ENCODE data around the gene NDC1.
"Not testable (repeated sequence)": the region's sequence is repeated elsewhere in the genome, so short reads cannot be mapped to it uniquely, and the experiment has no call there.

NDC1 gene

GRCh38 chr1:53822931-53823330 is 15.2 kb downstream of the NDC1 start:
- Histone ChIP-seq H3F3A (ENCODE audit: insufficient read depth, low read length) (no peaks in the 10 kb centered on the region), H4K20me1 (ENCODE audit: insufficient read depth, low read length) (no peaks in the 10 kb centered on the region), H3K9me3 (replicated peaks; ENCODE audit: insufficient read depth, low read length) (no peaks in the 10 kb centered on the region), H3K4me3 (ENCODE audit: low read length) (no peak overlapping the region), H3K9me2 (replicated peaks; ENCODE audit: insufficient read depth, low read length) (no peaks in the 10 kb centered on the region), H3K27ac (ENCODE audit: low read length) (no peak overlapping the region), H3K36me3 (replicated peaks; ENCODE audit: insufficient read depth, low read length) (peaks cover 13% of the 10 kb centered on the region), H3K4me2 (ENCODE audit: low read depth, low read length) (no peak overlapping the region), H2AFZ (ENCODE audit: low read length) (no peak overlapping the region), H3K27me3 (replicated peaks; ENCODE audit: insufficient read depth, low read length) (no peaks in the 10 kb centered on the region), H3K4me1 (ENCODE audit: low read length) (no peaks in the 10 kb centered on the region), H3K9ac (ENCODE audit: low read length) (no peak overlapping the region), H3K79me2 (ENCODE audit: low read length) (peaks cover 8% of the 10 kb centered on the region; the same call in 1 of the 2 replicates)
- DNase-seq = no peak
- TF ChIP-seq EZH2phosphoT487 (IDR thresholded peaks at IDR 0.05; ENCODE audit: low read length) (no peak), CTCF (IDR thresholded peaks at IDR 0.05; ENCODE audit: low read length) (no peak), EZH2 (optimal IDR thresholded peaks at IDR 0.05; ENCODE audit: low read depth, low read length) (no peak)

- Histone ChIP-seq H3K4me2 (ENCODE audit: low read depth, low read length) (no peak overlapping the region), H3K9ac (ENCODE audit: low read length) (no peak overlapping the region), H2AFZ (ENCODE audit: low read length) (no peak overlapping the region), H3K36me3 (replicated peaks; ENCODE audit: insufficient read depth, low read length) (peaks cover 8% of the 10 kb centered on the region), H3K27ac (ENCODE audit: low read length) (no peak overlapping the region), H3K27me3 (replicated peaks; ENCODE audit: insufficient read depth, low read length) (no peaks in the 10 kb centered on the region), H4K20me1 (ENCODE audit: insufficient read depth, low read length) (no peaks in the 10 kb centered on the region), H3K4me3 (ENCODE audit: low read length) (no peak overlapping the region), H3K9me2 (replicated peaks; ENCODE audit: insufficient read depth, low read length) (no peaks in the 10 kb centered on the region), H3F3A (ENCODE audit: insufficient read depth, low read length) (no peaks in the 10 kb centered on the region), H3K79me2 (ENCODE audit: low read length) (peaks cover 8% of the 10 kb centered on the region; the same call in 1 of the 2 replicates), H3K4me1 (ENCODE audit: low read length) (no peaks in the 10 kb centered on the region), H3K9me3 (replicated peaks; ENCODE audit: insufficient read depth, low read length) (no peaks in the 10 kb centered on the region)
- DNase-seq = no peak
- TF ChIP-seq EZH2phosphoT487 (IDR thresholded peaks at IDR 0.05; ENCODE audit: low read length) (no peak), EZH2 (optimal IDR thresholded peaks at IDR 0.05; ENCODE audit: low read depth, low read length) (no peak), CTCF (IDR thresholded peaks at IDR 0.05; ENCODE audit: low read length) (no peak)
Observed at GRCh38 chr1:53821380-53821779, 16.7 kb downstream of the NDC1 start.

GRCh38 chr1:53819387-53819786 is 18.7 kb downstream of the NDC1 start:
- H3F3A ChIP-seq (ENCODE audit: insufficient read depth, low read length) = no peaks in the 10 kb centered on the region
- H3K9me2 ChIP-seq (replicated peaks; ENCODE audit: insufficient read depth, low read length) = no peaks in the 10 kb centered on the region
- H4K20me1 ChIP-seq (ENCODE audit: insufficient read depth, low read length) = no peaks in the 10 kb centered on the region
- no peak overlapping the region for H3K4me2 ChIP-seq (ENCODE audit: low read depth, low read length)
- H3K27me3 ChIP-seq (replicated peaks; ENCODE audit: insufficient read depth, low read length) = no peaks in the 10 kb centered on the region
- no peak for DNase-seq
- H3K4me3 ChIP-seq (ENCODE audit: low read length) = no peak overlapping the region
- TF ChIP-seq EZH2 (optimal IDR thresholded peaks at IDR 0.05; ENCODE audit: low read depth, low read length) (no peak), CTCF (IDR thresholded peaks at IDR 0.05; ENCODE audit: low read length) (no peak), EZH2phosphoT487 (IDR thresholded peaks at IDR 0.05; ENCODE audit: low read length) (no peak)
- H2AFZ ChIP-seq (ENCODE audit: low read length) = no peak overlapping the region
- no peaks in the 10 kb centered on the region for H3K4me1 ChIP-seq (ENCODE audit: low read length)
- peaks cover 8% of the 10 kb centered on the region; the same call in 1 of the 2 replicates for H3K79me2 ChIP-seq (ENCODE audit: low read length)
- H3K27ac ChIP-seq (ENCODE audit: low read length) = no peak overlapping the region
- H3K9ac ChIP-seq (ENCODE audit: low read length) = no peak overlapping the region
- no peaks in the 10 kb centered on the region for H3K9me3 ChIP-seq (replicated peaks; ENCODE audit: insufficient read depth, low read length)
- H3K36me3 ChIP-seq (replicated peaks; ENCODE audit: insufficient read depth, low read length) = peaks cover 2% of the 10 kb centered on the region

GRCh38 chr1:53816584-53816983 is 21.5 kb downstream of the NDC1 start:
- H3K36me3 ChIP-seq (replicated peaks; ENCODE audit: insufficient read depth, low read length); H3K9me2 ChIP-seq (replicated peaks; ENCODE audit: insufficient read depth, low read length); H3K4me1 ChIP-seq (ENCODE audit: low read length); H3F3A ChIP-seq (ENCODE audit: insufficient read depth, low read length); H3K27ac ChIP-seq (ENCODE audit: low read length); DNase-seq; H3K27me3 ChIP-seq (replicated peaks; ENCODE audit: insufficient read depth, low read length); H3K4me3 ChIP-seq (ENCODE audit: low read length); H2AFZ ChIP-seq (ENCODE audit: low read length); H3K9me3 ChIP-seq (replicated peaks; ENCODE audit: insufficient read depth, low read length); H3K9ac ChIP-seq (ENCODE audit: low read length); H3K79me2 ChIP-seq (ENCODE audit: low read length); H3K4me2 ChIP-seq (ENCODE audit: low read depth, low read length); H4K20me1 ChIP-seq (ENCODE audit: insufficient read depth, low read length): not testable (repeated sequence)

DNA sequence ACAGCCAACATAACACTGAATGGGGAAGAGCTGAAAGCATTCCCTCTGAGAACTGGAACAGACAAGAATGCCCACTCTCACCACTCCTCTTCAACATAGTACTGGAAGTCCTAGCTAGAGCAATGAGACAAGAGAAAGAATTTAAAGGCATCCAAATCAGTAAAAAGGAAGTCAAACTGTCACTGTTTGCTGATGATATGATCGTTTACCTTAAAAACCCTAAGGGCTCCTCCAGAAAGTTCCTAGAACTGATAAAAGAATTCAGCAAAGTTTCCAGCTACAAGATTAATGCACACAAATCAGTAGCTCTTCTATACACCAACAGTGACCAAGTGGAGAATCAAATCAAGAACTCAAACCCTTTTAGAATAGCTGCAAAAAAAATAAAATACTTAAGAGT is 22.6 kb downstream of the NDC1 start:
- not testable (repeated sequence) for H3K27ac ChIP-seq (ENCODE audit: low read length); H3F3A ChIP-seq (ENCODE audit: insufficient read depth, low read length); H4K20me1 ChIP-seq (ENCODE audit: insufficient read depth, low read length); H3K9ac ChIP-seq (ENCODE audit: low read length); H3K9me3 ChIP-seq (replicated peaks; ENCODE audit: insufficient read depth, low read length); H3K4me3 ChIP-seq (ENCODE audit: low read length); DNase-seq; H3K79me2 ChIP-seq (ENCODE audit: low read length); H3K4me2 ChIP-seq (ENCODE audit: low read depth, low read length); H3K4me1 ChIP-seq (ENCODE audit: low read length); H3K36me3 ChIP-seq (replicated peaks; ENCODE audit: insufficient read depth, low read length); H3K27me3 ChIP-seq (replicated peaks; ENCODE audit: insufficient read depth, low read length); H2AFZ ChIP-seq (ENCODE audit: low read length); H3K9me2 ChIP-seq (replicated peaks; ENCODE audit: insufficient read depth, low read length)
